Ovary (tissue), 9 donors: Measurements from ENCODE around the gene MAL. TPM values are rescaled to one million over a fixed set of nuclear protein-coding genes. Genes with fewer than 3 reads are reported as not detected.

Experiments
- DNase-seq, 5 donors: peaks; one replicate each; pipeline ENCODE4 v3.0.0-alpha.2; 2019 to 2020
- H3K27ac ChIP-seq, 2 donors: fragments of 200-600 bp; one replicate each; pipeline versions ENCODE4 v1.5.1 to v1.8.0; 2019 to 2022
- H3K27me3 ChIP-seq: fragments of 200-600 bp; one replicate; pipeline ENCODE4 v1.8.0; 2022
- H3K36me3 ChIP-seq: fragments of 200-600 bp; sonication (generic); one replicate; pipeline ENCODE4 v1.5.1; 2019
- H3K4me1 ChIP-seq: one replicate; pipeline ENCODE4 v1.8.1; 2013; ENCODE audit warnings: mild to moderate bottlenecking, moderate library complexity; ENCODE audit not compliant: insufficient read depth
- H3K4me3 ChIP-seq: fragments of 200-600 bp; sonication (generic); one replicate; pipeline ENCODE4 v1.5.1; 2017
- H3K9me3 ChIP-seq, 2 donors: fragments of 200-600 bp in 1 of 2; sonication (generic) in 1 of 2; one replicate each; pipeline versions ENCODE4 v1.5.1 to v1.8.1; 2013 to 2019; ENCODE audit warnings: mild to moderate bottlenecking in 1 of 2, moderate library complexity in 1 of 2
- EP300 ChIP-seq: sonication (generic); formaldehyde crosslinking; IDR thresholded peaks from one replicate; pipeline ENCODE4 v1.6.1; 2017; ENCODE audit warnings: antibody characterized with exemption
- POLR2A ChIP-seq: fragments of 450-650 bp; IDR thresholded peaks from one replicate; pipeline ENCODE4 v1.6.1; 2017; ENCODE audit warnings: antibody characterized with exemption, mild to moderate bottlenecking, moderate library complexity
- WGBS, 3 donors: extraction: QIAGEN DNeasy Blood & Tissue Kit in 1 of 3; methylation state at CpG; one replicate each; pipeline versions ENCODE4 v1.1.5 to v1.1.7; 2013 to 2017; 5-methylcytosine and 5-hydroxymethylcytosine counted together
- intact Hi-C, 4 donors: fragments of 100-400 bp; cut with DNase I; formaldehyde crosslinking; loops; one replicate each; pipeline versions ENCODE4 v1.11.0 to v1.15.1; 2022 to 2023
- polyA plus RNA-seq, 2 donors: library from polyadenylated mRNA; stranded (reverse); fragments of 200-250 nt in 1 of 2; fragments of 350-450 nt in 1 of 2; fragmentation: Illumina TruSeq in 1 of 2; extraction: RNeasy Lipid Tissue Mini Kit (QIAGEN cat#74804) in 1 of 2; gene quantifications; one replicate each; pipeline ENCODE4 v1.2.3, GENCODE V29; 2013 to 2014
- total RNA-seq, 7 donors: library from RNA; depleted of rRNA in 2 of 7; stranded (reverse); fragments of >200 nt in 2 of 7; fragmentation: NEBNext Ultra II Directional in 3 of 7; extraction: Animal tissue kit (Norgen Biotek cat#: 25700) in 3 of 7; gene quantifications; one replicate each; pipeline versions ENCODE4 v1.1.0 to v1.2.4, GENCODE V29; 2016 to 2023
- TF ChIP-seq, protein P1 (sequence below), 3 donors: fragments of 450-650 bp in 2 of 3; fragments of 200-600 bp in 1 of 3; IDR thresholded peaks; one replicate each; pipeline versions ENCODE4 v1.5.1 to v1.8.0; 2016 to 2022; ENCODE audit warnings: antibody characterized with exemption in 3 of 3, mild to moderate bottlenecking in 1 of 3
- donor health status: DM: no; HTN: no; CAD: no; lungs with moderate emphysema.
- donor health status: DM: no; HTN: no; CAD: no.
- donor health status: Bipolar disorder and iron deficiency.
- donor health status: DM: yes; HTN: yes; CAD: no.
- donor health status: DM: no; HTN: no; CAD: no.
- donor health status: DM: yes; HTN: yes; CAD: no.

The MAL gene
- total and polyA plus RNA-seq, 9 donors, result 0.45 to 4.7 (median 1.6) TPM; not detected in 2

DNA sequence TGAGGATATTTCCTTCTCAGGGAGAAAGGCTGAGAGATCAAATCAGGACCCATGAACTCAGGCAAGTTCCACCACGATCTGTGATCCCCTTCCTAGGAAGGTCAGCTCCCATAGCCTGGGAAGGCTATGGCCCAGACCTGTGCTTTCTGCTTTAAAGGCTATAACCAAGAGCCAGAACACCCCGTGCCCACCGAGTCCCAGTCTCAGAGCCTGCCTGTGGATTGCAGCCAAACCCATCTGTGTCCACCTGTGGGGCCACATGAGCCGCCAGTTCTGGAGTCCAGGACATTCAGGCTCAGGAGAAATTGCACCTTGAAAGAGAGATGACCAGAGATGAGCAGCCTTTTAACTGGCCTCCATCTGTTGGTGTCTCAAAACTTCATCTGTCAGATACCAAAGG is 46.9 kb downstream of the MAL start:
- Histone ChIP-seq H3K4me3 (no peak overlapping the region), H3K9me3 (no peaks in the 10 kb centered on the region), H3K4me1 (no peaks in the 10 kb centered on the region), H3K36me3 (no peaks in the 10 kb centered on the region), H3K27me3 (no peaks in the 10 kb centered on the region), H3K27ac (no peak overlapping the region)
- TF ChIP-seq EP300 (no peak), POLR2A (no peak)
- TF ChIP-seq, protein P1, sequence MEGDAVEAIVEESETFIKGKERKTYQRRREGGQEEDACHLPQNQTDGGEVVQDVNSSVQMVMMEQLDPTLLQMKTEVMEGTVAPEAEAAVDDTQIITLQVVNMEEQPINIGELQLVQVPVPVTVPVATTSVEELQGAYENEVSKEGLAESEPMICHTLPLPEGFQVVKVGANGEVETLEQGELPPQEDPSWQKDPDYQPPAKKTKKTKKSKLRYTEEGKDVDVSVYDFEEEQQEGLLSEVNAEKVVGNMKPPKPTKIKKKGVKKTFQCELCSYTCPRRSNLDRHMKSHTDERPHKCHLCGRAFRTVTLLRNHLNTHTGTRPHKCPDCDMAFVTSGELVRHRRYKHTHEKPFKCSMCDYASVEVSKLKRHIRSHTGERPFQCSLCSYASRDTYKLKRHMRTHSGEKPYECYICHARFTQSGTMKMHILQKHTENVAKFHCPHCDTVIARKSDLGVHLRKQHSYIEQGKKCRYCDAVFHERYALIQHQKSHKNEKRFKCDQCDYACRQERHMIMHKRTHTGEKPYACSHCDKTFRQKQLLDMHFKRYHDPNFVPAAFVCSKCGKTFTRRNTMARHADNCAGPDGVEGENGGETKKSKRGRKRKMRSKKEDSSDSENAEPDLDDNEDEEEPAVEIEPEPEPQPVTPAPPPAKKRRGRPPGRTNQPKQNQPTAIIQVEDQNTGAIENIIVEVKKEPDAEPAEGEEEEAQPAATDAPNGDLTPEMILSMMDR (IDR thresholded peaks at IDR 0.05), result no peak
- 62 to 68% (median 65%) methylated on average over 4 of the region's 4 CpGs for WGBS, 3 donors
- intact Hi-C loops, result loop anchor here in 1 of 4 donors (10.0 kb wide), 1 partner anchor 662 kb away; no protein-coding TSS in a partner anchor
- no peak for DNase-seq

- Histone ChIP-seq H3K9me3 (no peaks in the 10 kb centered on the region), H3K27ac (no peak overlapping the region), H3K27me3 (no peaks in the 10 kb centered on the region), H3K4me1 (no peaks in the 10 kb centered on the region), H3K36me3 (no peaks in the 10 kb centered on the region), H3K4me3 (no peak overlapping the region)
- no peak for DNase-seq
- WGBS, 3 donors, result 54 to 72% (median 56%) methylated on average over 18 of the region's 18 CpGs
- intact Hi-C loops, result loop anchor here in 1 of 4 donors (10.0 kb wide), 1 partner anchor 661 kb away; no protein-coding TSS in a partner anchor
- no peak for TF ChIP-seq POLR2A
- TF ChIP-seq, protein P1 (IDR thresholded peaks at IDR 0.05), result no peak
- no peak for TF ChIP-seq EP300
Measured at GRCh38 chr2:95073856-95074662, 48.6 kb downstream of the MAL start.

GRCh38 chr2:95074663-95075439 is 49.3 kb downstream of the MAL start:
- Histone ChIP-seq H3K4me3 (no peak overlapping the region), H3K9me3 (no peaks in the 10 kb centered on the region), H3K36me3 (no peaks in the 10 kb centered on the region), H3K4me1 (no peaks in the 10 kb centered on the region), H3K27ac (no peak overlapping the region), H3K27me3 (no peaks in the 10 kb centered on the region)
- TF ChIP-seq EP300 (no peak), POLR2A (no peak)
- TF ChIP-seq, protein P1 (IDR thresholded peaks at IDR 0.05), result no peak
- intact Hi-C loops, result loop anchor here in 1 of 4 donors (10.0 kb wide), 1 partner anchor 660 kb away; no protein-coding TSS in a partner anchor
- 56 to 63% (median 57%) methylated on average over 14 to 15 of the region's 15 CpGs for WGBS, 3 donors
- no peak for DNase-seq

DNA sequence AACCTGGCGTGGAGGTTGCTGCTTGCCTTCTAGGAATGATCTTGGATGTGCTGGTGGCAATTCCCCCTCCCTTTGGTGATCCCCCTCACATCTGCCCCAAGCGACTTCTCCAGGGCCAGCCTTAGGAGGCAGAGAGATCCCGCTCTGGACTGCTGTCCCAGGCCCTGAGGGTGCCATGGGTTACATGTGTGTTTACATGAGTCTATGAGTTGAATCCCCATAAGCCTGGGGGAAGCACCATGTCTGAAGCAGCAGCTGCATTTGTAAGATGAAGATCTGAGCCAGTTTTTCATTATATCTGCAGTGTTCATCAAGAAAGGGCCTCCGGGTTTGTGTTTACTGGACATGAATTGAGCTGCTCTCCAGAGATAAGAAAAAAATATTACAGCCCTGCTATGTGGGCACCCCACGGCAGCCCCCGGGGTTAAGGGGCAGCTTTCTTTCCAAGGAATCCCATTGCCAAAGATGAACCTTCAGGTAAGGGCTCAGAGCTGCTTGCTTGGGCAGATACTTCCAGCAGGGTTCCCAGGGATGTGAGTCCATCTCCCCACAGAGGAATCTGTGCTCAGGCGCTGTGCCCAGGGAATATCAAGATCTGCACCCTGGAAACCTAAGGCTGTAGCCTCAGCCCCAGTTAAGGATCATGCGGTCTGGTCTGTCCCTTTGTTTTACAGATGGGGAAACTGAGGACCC is 50.1 kb downstream of the MAL start:
- 74 to 88% (median 76%) methylated on average over 8 of the region's 8 CpGs for WGBS, 3 donors
- intact Hi-C loops, result loop anchor here in 1 of 4 donors (10.0 kb wide), 1 partner anchor 659 kb away; no protein-coding TSS in a partner anchor
- H3K4me3 ChIP-seq, result no peak overlapping the region
- no peaks in the 10 kb centered on the region for H3K36me3 ChIP-seq
- H3K4me1 ChIP-seq, result no peaks in the 10 kb centered on the region
- H3K27ac ChIP-seq, result no peak overlapping the region
- no peak for DNase-seq
- no peaks in the 10 kb centered on the region for H3K27me3 ChIP-seq
- TF ChIP-seq, protein P1 (IDR thresholded peaks at IDR 0.05), result no peak
- TF ChIP-seq POLR2A, result no peak
- no peak for TF ChIP-seq EP300
- H3K9me3 ChIP-seq, result no peaks in the 10 kb centered on the region
